GM12878 (cell line): Measurements from ENCODE around the gene KDM5B. TPM values are rescaled to one million over a fixed set of nuclear protein-coding genes. Genes with fewer than 3 reads are reported as not detected.

Source experiments
- ATAC-seq: fragments of 200-7000 bp; cut with Tn5 transposase; 3 replicates; pipeline ENCODE4 v1.9.1; 2020; ENCODE audit warnings: mild to moderate bottlenecking, moderate library complexity
- BruUV-seq: library from RNA; stranded (reverse); fragments of 400-500 nt; replicated peaks from 2 replicates; lab custom pipeline; 2021; lab: Mats Ljungman, UMichigan
- CTCF ChIA-PET: fragments of 300-600 bp; sonication (Branson Sonifier 250); formaldehyde crosslinking; extraction: SDS; loops from one replicate; lab custom pipeline; 2021; ENCODE audit warnings: inconsistent platforms; lab: Yijun Ruan, JAX
- POLR2A ChIA-PET: fragments of 350-600 bp; formaldehyde crosslinking; extraction: SDS; loops from one replicate; lab custom pipeline; 2021; ENCODE audit warnings: inconsistent platforms; lab: Charles Lee
- RAD21 ChIA-PET: fragments of 300-600 bp; sonication (Branson Sonifier 250); formaldehyde crosslinking; loops from one replicate; lab custom pipeline; 2023; ENCODE audit warnings: antibody characterized with exemption; ENCODE audit not compliant: unreplicated experiment; lab: Charles Lee
- SMC1A ChIA-PET: fragments of 300-600 bp; sonication (Branson Sonifier 250); formaldehyde crosslinking; loops from one replicate; lab custom pipeline; 2023; ENCODE audit not compliant: unreplicated experiment, uncharacterized antibody; lab: Charles Lee
- DNase-seq: peaks from one replicate; pipeline ENCODE4 v3.0.0-alpha.2; 2011; ENCODE audit warnings: low read depth, low spot score
- FAIRE-seq: peaks from 3 replicates; lab custom pipeline; 2011; peaks lifted over from hg19 to GRCh38; lab: Jason Lieb, UNC
- H2AFZ ChIP-seq: 2 replicates; pipeline ENCODE4 v1.6.0; 2011; ENCODE audit warnings: low read depth, low read length, control low read depth; ENCODE audit not compliant: control insufficient read depth
- H3K27ac ChIP-seq: 2 replicates; pipeline ENCODE4 v1.5.1; 2011; ENCODE audit warnings: control low read depth; ENCODE audit not compliant: control insufficient read depth, insufficient read depth
- H3K27me3 ChIP-seq, 2 experiments: replicated peaks in 1 of 2; 2 replicates each; pipeline versions ENCODE4 v1.6.0 to v1.6.1; 2011; ENCODE audit warnings: low read length in 1 of 2; ENCODE audit not compliant: control insufficient read depth in 2 of 2, insufficient read depth in 2 of 2
- H3K36me3 ChIP-seq, 2 experiments: 2 replicates each; pipeline ENCODE4 v1.5.1; 2011; ENCODE audit warnings: low read length in 1 of 2; ENCODE audit not compliant: control insufficient read depth in 2 of 2, insufficient read depth in 2 of 2
- H3K4me1 ChIP-seq: 2 replicates; pipeline ENCODE4 v1.6.1; 2011; ENCODE audit warnings: mild to moderate bottlenecking, low read length, moderate library complexity, mixed read lengths; ENCODE audit not compliant: control insufficient read depth, insufficient read depth
- H3K4me2 ChIP-seq: 2 replicates; pipeline ENCODE4 v1.6.0; 2011; ENCODE audit warnings: control low read depth; ENCODE audit not compliant: control insufficient read depth, insufficient read depth
- H3K4me3 ChIP-seq: fragments of 200-600 bp; sonication (generic); 2 replicates; pipeline ENCODE4 v1.5.1; 2016
- H3K79me2 ChIP-seq: 2 replicates; pipeline ENCODE4 v1.6.0; 2011; ENCODE audit warnings: low read length; ENCODE audit not compliant: control insufficient read depth, insufficient read depth
- H3K9ac ChIP-seq: 2 replicates; pipeline ENCODE4 v1.8.0; 2011; ENCODE audit warnings: low read length, control low read depth, mixed read lengths; ENCODE audit not compliant: control insufficient read depth, insufficient read depth
- H3K9me3 ChIP-seq: replicated peaks from 3 replicates; pipeline ENCODE4 v1.5.1; 2011; ENCODE audit warnings: mild to moderate bottlenecking, low read length; ENCODE audit not compliant: control insufficient read depth, insufficient read depth
- H4K20me1 ChIP-seq: 2 replicates; pipeline ENCODE4 v1.6.0; 2011; ENCODE audit not compliant: control insufficient read depth, insufficient read depth
- BCL11A ChIP-seq: IDR thresholded peaks from 2 replicates; pipeline ENCODE4 v1.6.1; 2011; ENCODE audit warnings: low read depth, low read length
- E2F8 ChIP-seq: fragments of 450-650 bp; IDR thresholded peaks from 2 replicates; pipeline ENCODE4 v1.6.1; 2018; ENCODE audit warnings: mild to moderate bottlenecking, low read depth, moderate library complexity; ENCODE audit not compliant: partially characterized antibody
- NR2C1 ChIP-seq: fragments of 450-650 bp; IDR thresholded peaks from 2 replicates; pipeline ENCODE4 v1.6.1; 2017; ENCODE audit warnings: antibody characterized with exemption, mild to moderate bottlenecking, moderate library complexity
- SREBF1 ChIP-seq: IDR thresholded peaks from 2 replicates; pipeline ENCODE4 v1.6.1; 2012; ENCODE audit warnings: mild to moderate bottlenecking, low read length
- TBL1XR1 ChIP-seq: IDR thresholded peaks from 2 replicates; pipeline ENCODE4 v1.6.1; 2012; ENCODE audit warnings: low read depth, low read length, improper control_type of control experiment
- ZBTB4 ChIP-seq: fragments of 450-650 bp; formaldehyde crosslinking; IDR thresholded peaks from 2 replicates; pipeline ENCODE4 v1.4.0; 2022; ENCODE audit warnings: mild to moderate bottlenecking, moderate library complexity
- ZNF622 ChIP-seq: fragments of 450-650 bp; IDR thresholded peaks from 2 replicates; pipeline ENCODE4 v1.6.1; 2017; ENCODE audit warnings: mild to moderate bottlenecking, inconsistent platforms
- WGBS: methylation state at CpG from one replicate; pipeline ENCODE4 v1.1.6; 2016; ENCODE audit warnings: low lambda C conversion rate; ENCODE audit not compliant: insufficient replicate concordance, insufficient coverage; ENCODE audit errors: missing lambda C conversion rate; 5-methylcytosine and 5-hydroxymethylcytosine counted together
- in situ Hi-C: fragments of 300-500 bp; cut with MboI; formaldehyde crosslinking; loops from 9 replicates; pipeline ENCODE4 v1.14.3; 2018; ENCODE audit warnings: mixed read lengths
- intact Hi-C: fragments of 100-400 bp; cut with micrococcal nuclease; formaldehyde crosslinking; loops from one replicate; pipeline ENCODE4 v1.14.2; 2022; ENCODE audit not compliant: unreplicated experiment
- polyA plus RNA-seq, 11 experiments: library from polyadenylated mRNA; depleted of rRNA in 4 of 11; unstranded in 6 of 11; stranded (reverse) in 5 of 11; fragments of >200 nt; fragmentation: Nextera tagmentation in 4 of 11; fragmentation: Illumina TruSeq in 1 of 11; extraction: Ambion mirVana in 4 of 11; extraction: Trizol in 1 of 11; gene quantifications; 1 replicate in 1 of 11; 2 replicates in 10 of 11; pipeline versions ENCODE4 v1.2.1 to v1.2.3, GENCODE V29; 2011 to 2016; ENCODE audit warnings: inconsistent platforms in 2 of 11, missing spikeins in 2 of 11, low read depth in 1 of 11
- total RNA-seq, 4 experiments: library from RNA; depleted of rRNA in 3 of 4; stranded (reverse); fragments of >200 nt in 3 of 4; fragmentation: Illumina TruSeq in 1 of 4; extraction: Trizol in 1 of 4; gene quantifications; 2 replicates each; pipeline versions ENCODE4 v1.2.1 to v1.2.3, GENCODE V29; 2013 to 2021

The KDM5B gene
- total and polyA plus RNA-seq, 10 of the 15 experiments (the other 5 are each of a cell fraction or from before 2014, with no cell fraction given): 1.7 to 26.6 (median 8.1) TPM

GRCh38 chr1:202762019-202762418 is 46.2 kb downstream of the KDM5B start:
- no TSS peak for BruUV-seq
- intact Hi-C loops (no loop called here), in situ Hi-C loops (no loop called here)
- H3K4me2 ChIP-seq: no peak overlapping the region
- RAD21 ChIA-PET: no interaction called here
- 5% methylated on average over 2 of the region's 2 CpGs for WGBS
- no peak overlapping the region for H3K27ac ChIP-seq
- H3K27me3 ChIP-seq: no peaks in the 10 kb centered on the region
- no peak overlapping the region for H2AFZ ChIP-seq
- H3K79me2 ChIP-seq: no peaks in the 10 kb centered on the region
- no peak for ATAC-seq
- SMC1A ChIA-PET: interaction anchor here (0.6 to 1.7 kb wide), 5 partner anchors 11 to 259 kb away, joined by 3 to 6 read pairs (median 4); no protein-coding TSS in a partner anchor
- no peak overlapping the region for H3K4me3 ChIP-seq
- no peak for DNase-seq
- FAIRE-seq: no peak
- H4K20me1 ChIP-seq: no peaks in the 10 kb centered on the region
- no peak overlapping the region for H3K9ac ChIP-seq
- no peak for TF ChIP-seq BCL11A
- TF ChIP-seq SREBF1: no peak
- no peak for TF ChIP-seq E2F8
- TF ChIP-seq TBL1XR1: no peak
- TF ChIP-seq ZBTB4 (CRISPR knock-in tag): no peak
- TF ChIP-seq NR2C1: no peak
- TF ChIP-seq ZNF622: no peak
- no peaks in the 10 kb centered on the region for H3K9me3 ChIP-seq
- CTCF ChIA-PET: interaction anchor here (0.6 to 1.6 kb wide), 4 partner anchors 10 to 18 kb away, joined by 3 read pairs; no protein-coding TSS in a partner anchor
- peaks cover 0 to 3% of the 10 kb centered on the region in 2 experiments; a peak in 1 of 4 replicates for H3K36me3 ChIP-seq
- no peaks in the 10 kb centered on the region for H3K4me1 ChIP-seq
- POLR2A ChIA-PET: interaction anchor here (0.5 kb wide), 1 partner anchor 625 kb away, joined by 4 read pairs; no protein-coding TSS in a partner anchor
